ENCODE results near the gene RPL18A.

The RPL18A gene

DNA sequence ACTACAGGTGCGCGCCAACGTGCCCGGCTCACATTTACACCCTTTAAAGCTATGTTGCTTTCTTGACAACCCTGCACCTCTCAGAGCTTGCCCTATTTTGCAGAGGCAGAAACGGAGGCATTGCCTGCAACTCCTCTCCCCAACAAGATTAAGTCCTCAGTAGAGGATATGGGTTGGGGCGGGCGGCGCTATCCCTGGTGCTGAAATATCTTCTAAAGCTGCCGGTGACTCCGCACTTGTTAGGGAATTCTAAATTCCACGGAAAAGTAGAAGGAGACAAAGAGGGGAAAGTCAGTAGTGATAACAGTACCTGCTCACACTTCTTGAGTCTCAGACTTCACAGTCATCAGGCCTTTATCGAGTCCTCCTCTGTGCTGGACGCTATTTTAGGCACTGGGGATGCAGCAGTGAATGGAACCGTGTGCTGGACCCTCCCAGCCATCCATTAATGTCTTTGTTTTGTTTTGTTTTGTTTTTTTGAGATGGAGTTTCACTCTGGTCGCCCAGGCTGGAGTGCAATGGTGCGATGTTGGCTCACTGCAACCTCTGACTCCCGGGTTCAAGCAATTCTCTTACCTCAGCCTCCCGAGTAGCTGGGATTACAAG is 30.0 kb downstream of the RPL18A start:
- Histone ChIP-seq H3K27me3 (replicated peaks; ENCODE audit: control insufficient read depth, insufficient read depth, low read length) (peaks cover 28% of the 10 kb centered on the region), H3K4me3 (ENCODE audit: low read length) (no peak overlapping the region), H3K4me1 (ENCODE audit: control insufficient read depth, insufficient read depth, low read length) (no peaks in the 10 kb centered on the region), H3K9ac (ENCODE audit: low read length) (no peak overlapping the region), H3K36me3 (ENCODE audit: control insufficient read depth, insufficient read depth, low read length, severe bottlenecking) (no peaks in the 10 kb centered on the region), H3K9me3 (ENCODE audit: control insufficient read depth, low read length) (no peaks in the 10 kb centered on the region)
- peak; percentile 70 for DNase-seq (ENCODE audit: low read depth)

GRCh38 chr19:17893766-17894165 is 34.1 kb downstream of the RPL18A start:
- no peaks in the 10 kb centered on the region for H3K4me1 ChIP-seq (ENCODE audit: control insufficient read depth, insufficient read depth, low read length)
- H3K9me3 ChIP-seq (ENCODE audit: control insufficient read depth, low read length), result no peaks in the 10 kb centered on the region
- peaks cover 40% of the 10 kb centered on the region for H3K27me3 ChIP-seq (replicated peaks; ENCODE audit: control insufficient read depth, insufficient read depth, low read length)
- H3K4me3 ChIP-seq (ENCODE audit: low read length), result no peak overlapping the region
- H3K9ac ChIP-seq (ENCODE audit: low read length), result no peak overlapping the region
- no peak for DNase-seq (ENCODE audit: low read depth)
- no peaks in the 10 kb centered on the region for H3K36me3 ChIP-seq (ENCODE audit: control insufficient read depth, insufficient read depth, low read length, severe bottlenecking)

DNA sequence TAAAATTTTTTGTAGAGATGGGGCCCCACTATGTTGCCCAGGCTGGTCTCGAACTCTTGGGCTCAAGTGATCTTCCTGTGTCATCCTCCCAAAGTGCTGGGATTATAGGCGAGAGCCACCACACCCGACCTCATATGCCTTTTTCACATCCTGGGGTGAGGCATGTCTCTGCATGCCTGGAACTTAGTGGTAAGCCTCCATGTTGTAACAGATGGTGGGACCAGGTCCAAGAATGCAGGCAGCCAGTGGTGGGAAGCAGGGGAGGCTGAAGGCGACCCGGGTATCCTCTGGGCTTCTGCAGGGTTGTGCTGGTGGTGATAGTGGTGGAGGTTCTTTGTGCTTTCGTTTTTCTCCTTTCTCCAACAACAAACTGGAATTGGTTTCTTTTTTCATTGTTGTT is 43.0 kb downstream of the RPL18A start:
- Histone ChIP-seq H3K9me3 (ENCODE audit: control insufficient read depth, low read length) (peaks cover 1% of the 10 kb centered on the region), H3K27me3 (replicated peaks; ENCODE audit: control insufficient read depth, insufficient read depth, low read length) (peaks cover 5% of the 10 kb centered on the region), H3K4me3 (ENCODE audit: low read length) (no peak overlapping the region), H3K9ac (ENCODE audit: low read length) (no peak overlapping the region), H3K36me3 (ENCODE audit: control insufficient read depth, insufficient read depth, low read length, severe bottlenecking) (no peaks in the 10 kb centered on the region), H3K4me1 (ENCODE audit: control insufficient read depth, insufficient read depth, low read length) (no peaks in the 10 kb centered on the region)
- peak; percentile 41 for DNase-seq (ENCODE audit: low read depth)

- no peaks in the 10 kb centered on the region for H3K4me1 ChIP-seq (ENCODE audit: control insufficient read depth, insufficient read depth, low read length)
- H3K4me3 ChIP-seq (ENCODE audit: low read length), result no peak overlapping the region
- H3K36me3 ChIP-seq (ENCODE audit: control insufficient read depth, insufficient read depth, low read length, severe bottlenecking), result no peaks in the 10 kb centered on the region
- peaks cover 13% of the 10 kb centered on the region for H3K9me3 ChIP-seq (ENCODE audit: control insufficient read depth, low read length)
- no peaks in the 10 kb centered on the region for H3K27me3 ChIP-seq (replicated peaks; ENCODE audit: control insufficient read depth, insufficient read depth, low read length)
- no peak overlapping the region for H3K9ac ChIP-seq (ENCODE audit: low read length)
- no peak for DNase-seq (ENCODE audit: low read depth)
Observed at GRCh38 chr19:17908244-17908643, 48.5 kb downstream of the RPL18A start.

- Histone ChIP-seq H3K4me3 (ENCODE audit: low read length) (no peak overlapping the region), H3K4me1 (ENCODE audit: control insufficient read depth, insufficient read depth, low read length) (no peaks in the 10 kb centered on the region), H3K27me3 (replicated peaks; ENCODE audit: control insufficient read depth, insufficient read depth, low read length) (no peaks in the 10 kb centered on the region), H3K9me3 (ENCODE audit: control insufficient read depth, low read length) (peaks cover 16% of the 10 kb centered on the region), H3K36me3 (ENCODE audit: control insufficient read depth, insufficient read depth, low read length, severe bottlenecking) (no peaks in the 10 kb centered on the region), H3K9ac (ENCODE audit: low read length) (no peak overlapping the region)
- no peak for DNase-seq (ENCODE audit: low read depth)
Observed at GRCh38 chr19:17909003-17909732, 49.5 kb downstream of the RPL18A start.

- Histone ChIP-seq H3K9me3 (ENCODE audit: control insufficient read depth, low read length) (peaks cover 16% of the 10 kb centered on the region), H3K4me3 (ENCODE audit: low read length) (no peak overlapping the region), H3K4me1 (ENCODE audit: control insufficient read depth, insufficient read depth, low read length) (no peaks in the 10 kb centered on the region), H3K9ac (ENCODE audit: low read length) (no peak overlapping the region), H3K27me3 (replicated peaks; ENCODE audit: control insufficient read depth, insufficient read depth, low read length) (no peaks in the 10 kb centered on the region), H3K36me3 (ENCODE audit: control insufficient read depth, insufficient read depth, low read length, severe bottlenecking) (no peaks in the 10 kb centered on the region)
- DNase-seq (ENCODE audit: low read depth), result no peak
Observed at GRCh38 chr19:17910791-17911360, 51.2 kb downstream of the RPL18A start.

All from adipocyte (in vitro differentiated cells).